DMS79 treated with DMSO at 0.1 percent for 48 hours (cell line): ENCODE data around the gene TBCCD1.
A peak's percentile ranks its signal among the peaks of the same experiment; 100 is the strongest.
"Not testable (repeated sequence)": the region's sequence is repeated elsewhere in the genome, so short reads cannot be mapped to it uniquely, and the experiment has no call there.

Experiments
- DNase-seq: peaks from one replicate; lab custom pipeline; 2025; lab: John Stamatoyannopoulos, UW

The TBCCD1 gene

GRCh38 chr3:186552408-186553031 is 14.6 kb downstream of the TBCCD1 start:
- no peak for DNase-seq

GRCh38 chr3:186551387-186551786 is 15.8 kb downstream of the TBCCD1 start:
- DNase-seq = no peak

- DNase-seq = no peak
Measured at GRCh38 chr3:186549497-186549896, 17.6 kb downstream of the TBCCD1 start.

GRCh38 chr3:186544281-186544680 is 22.9 kb downstream of the TBCCD1 start, which contains the start of gene CRYGS:
TSS of gene CRYGS (minus strand) at chr3:186544380. CDS start at chr3:186544326, 54 bp downstream.
- DNase-seq = no peak

- no peak for DNase-seq
Measured at GRCh38 chr3:186540835-186541226, 26.3 kb downstream of the TBCCD1 start.

GRCh38 chr3:186540221-186540834 is 26.8 kb downstream of the TBCCD1 start:
- peak; percentile 54 for DNase-seq

GRCh38 chr3:186538779-186539178 is 28.4 kb downstream of the TBCCD1 start:
- no peak for DNase-seq

GRCh38 chr3:186536883-186537844 is 30.0 kb downstream of the TBCCD1 start:
- no peak for DNase-seq

- DNase-seq = no peak
Measured at GRCh38 chr3:186534113-186534669, 32.9 kb downstream of the TBCCD1 start.

GRCh38 chr3:186532598-186533072 is 34.5 kb downstream of the TBCCD1 start:
- no peak for DNase-seq

- DNase-seq = not testable (repeated sequence)
Measured at GRCh38 chr3:186531694-186532093, 35.4 kb downstream of the TBCCD1 start.

- no peak for DNase-seq
Measured at GRCh38 chr3:186530415-186530814, 36.7 kb downstream of the TBCCD1 start.

- no peak for DNase-seq
Measured at GRCh38 chr3:186529201-186529999, 37.7 kb downstream of the TBCCD1 start.

GRCh38 chr3:186526256-186526606 is 40.9 kb downstream of the TBCCD1 start:
- no peak for DNase-seq

- DNase-seq = no peak
Measured at GRCh38 chr3:186525369-186526255, 41.5 kb downstream of the TBCCD1 start.

- DNase-seq = no peak
Measured at GRCh38 chr3:186524616-186525015, 42.5 kb downstream of the TBCCD1 start.

- no peak for DNase-seq
Measured at GRCh38 chr3:186523434-186523833, 43.7 kb downstream of the TBCCD1 start.

GRCh38 chr3:186523022-186523421 is 44.1 kb downstream of the TBCCD1 start:
- DNase-seq = no peak

- DNase-seq = no peak
Measured at GRCh38 chr3:186520957-186521842, 45.9 kb downstream of the TBCCD1 start.
